B cell (primary cell): Measurements from ENCODE around the gene PARD3. TPM values are rescaled to one million over a fixed set of nuclear protein-coding genes. Genes with fewer than 3 reads are reported as not detected.

ENCODE experiments used
- ATAC-seq: fragments of 200-7000 bp; cut with Tn5 transposase; one replicate; pipeline ENCODE4 v1.10.0; 2021; ENCODE audit warnings: low read depth, mild to moderate bottlenecking, moderate number of reproducible peaks, moderate library complexity
- CTCF ChIA-PET: fragments of 350-600 bp; sonication (Branson Sonifier 250); formaldehyde crosslinking; loops from one replicate; lab custom pipeline; 2021; ENCODE audit warnings: antibody characterized with exemption, inconsistent platforms; lab: Charles Lee
- POLR2A ChIA-PET: fragments of 350-600 bp; sonication (Branson Sonifier 250); formaldehyde crosslinking; loops from one replicate; lab custom pipeline; 2021; ENCODE audit warnings: antibody characterized with exemption; lab: Charles Lee
- DNase-seq: peaks from one replicate; pipeline ENCODE4 v3.0.0; 2013
- H2AFZ ChIP-seq: 2 replicates; pipeline ENCODE4 v1.6.1; 2012; ENCODE audit warnings: mild to moderate bottlenecking, low read depth, low read length; ENCODE audit not compliant: insufficient read depth, poor library complexity, severe bottlenecking
- H3K27ac ChIP-seq, 2 donors: 1 replicate in 1 of 2; 2 replicates in 1 of 2; pipeline ENCODE4 v1.5.1; 2012 to 2013; ENCODE audit warnings: low read length in 2 of 2, mild to moderate bottlenecking in 2 of 2, moderate library complexity in 1 of 2
- H3K27me3 ChIP-seq, 4 experiments: fragments of 200-600 bp in 1 of 4; sonication (generic) in 1 of 4; replicated peaks in 1 of 4; 1 replicate in 2 of 4; 2 replicates in 2 of 4; pipeline versions ENCODE4 v1.6.1 to v1.7.0; 2013 to 2016; ENCODE audit warnings: low read length in 3 of 4, mild to moderate bottlenecking in 2 of 4, mixed read lengths in 1 of 4, moderate library complexity in 1 of 4; ENCODE audit not compliant: insufficient read depth in 4 of 4, control insufficient read depth in 3 of 4; ENCODE audit errors: control extremely low read depth in 1 of 4
- H3K36me3 ChIP-seq, 2 experiments: replicated peaks in 1 of 2; 1 replicate in 1 of 2; 2 replicates in 1 of 2; pipeline versions ENCODE4 v1.6.1 to v1.7.1; 2013; ENCODE audit warnings: low read length in 1 of 2; ENCODE audit not compliant: insufficient read depth in 2 of 2, control insufficient read depth in 1 of 2; ENCODE audit errors: control extremely low read depth in 1 of 2, extremely low read depth in 1 of 2
- H3K4me1 ChIP-seq, 2 donors: fragments of 200-600 bp in 1 of 2; sonication (generic) in 1 of 2; 1 replicate in 1 of 2; 2 replicates in 1 of 2; pipeline versions ENCODE4 v1.5.1 to v1.6.1; 2013 to 2017; ENCODE audit warnings: low read length in 2 of 2; ENCODE audit not compliant: control insufficient read depth in 2 of 2, insufficient read depth in 2 of 2
- H3K4me2 ChIP-seq: replicated peaks from 2 replicates; pipeline ENCODE3; 2012; ENCODE audit warnings: mild to moderate bottlenecking, low read depth, low read length; ENCODE audit not compliant: poor library complexity, severe bottlenecking
- H3K4me3 ChIP-seq, 5 experiments: fragments of 200-600 bp in 1 of 5; sonication (generic) in 1 of 5; 1 replicate in 3 of 5; 2 replicates in 2 of 5; pipeline versions ENCODE4 v1.5.1 to v1.7.0; 2011 to 2016; ENCODE audit warnings: low read length in 4 of 5, mild to moderate bottlenecking in 4 of 5, low read depth in 2 of 5, control low read depth in 1 of 5, moderate library complexity in 1 of 5; ENCODE audit not compliant: insufficient read depth in 1 of 5; ENCODE audit errors: control extremely low read depth in 1 of 5, extremely low read depth in 1 of 5
- H3K79me2 ChIP-seq: fragments of 200-600 bp; sonication (generic); one replicate; pipeline ENCODE4 v1.6.0; 2016; ENCODE audit warnings: low read length; ENCODE audit not compliant: control insufficient read depth, insufficient read depth
- H3K9ac ChIP-seq: fragments of 200-600 bp; sonication (generic); 2 replicates; pipeline ENCODE4 v1.6.1; 2017; ENCODE audit warnings: mild to moderate bottlenecking, low read length, moderate library complexity
- H3K9me3 ChIP-seq, 3 donors: one replicate each; pipeline versions ENCODE4 v1.6.1 to v1.7.1; 2013; ENCODE audit warnings: low read length in 2 of 3; ENCODE audit not compliant: control insufficient read depth in 2 of 3, insufficient read depth in 1 of 3; ENCODE audit errors: control extremely low read depth in 1 of 3
- H4K20me1 ChIP-seq: 2 replicates; pipeline ENCODE4 v1.6.0; 2012; ENCODE audit warnings: mild to moderate bottlenecking, low read length; ENCODE audit not compliant: insufficient read depth, control insufficient read depth, poor library complexity, severe bottlenecking
- H3K27ac Mint-ChIP-seq: one replicate; pipeline ENCODE4 v1.8.0; 2021; ENCODE audit warnings: mixed read lengths
- H3K27me3 Mint-ChIP-seq: one replicate; pipeline ENCODE4 v1.8.0; 2021; ENCODE audit warnings: mixed read lengths
- H3K4me1 Mint-ChIP-seq: one replicate; pipeline ENCODE4 v1.8.0; 2021; ENCODE audit warnings: mixed read lengths
- H3K4me3 Mint-ChIP-seq: one replicate; pipeline ENCODE4 v1.8.0; 2021; ENCODE audit warnings: mixed read lengths
- H3K9me3 Mint-ChIP-seq: one replicate; pipeline ENCODE4 v1.8.0; 2022; ENCODE audit warnings: mixed read lengths; ENCODE audit not compliant: insufficient read depth
- CTCF ChIP-seq: fragments of 200-600 bp; IDR thresholded peaks from one replicate; pipeline ENCODE4 v1.8.0; 2022; ENCODE audit warnings: antibody characterized with exemption, mild to moderate bottlenecking
- EZH2 ChIP-seq: IDR thresholded peaks from 2 replicates; pipeline ENCODE4 v1.6.1; 2012; ENCODE audit warnings: borderline replicate concordance, low read depth, mild to moderate bottlenecking, moderate library complexity, low read length; ENCODE audit not compliant: insufficient read depth, poor library complexity, severe bottlenecking
- WGBS: methylation state at CpG from one replicate; pipeline ENCODE4 v1.1.5; 2013; ENCODE audit warnings: missing lambda C conversion rate; ENCODE audit not compliant: insufficient coverage; 5-methylcytosine and 5-hydroxymethylcytosine counted together
- intact Hi-C: fragments of 100-400 bp; cut with micrococcal nuclease; formaldehyde crosslinking; loops from one replicate; pipeline ENCODE4 v1.10.0; 2022
- polyA plus RNA-seq: library from polyadenylated mRNA; depleted of rRNA; stranded (reverse); fragments of >200 nt; gene quantifications from 2 replicates; pipeline ENCODE4 v1.2.3, GENCODE V29; 2012
- total RNA-seq, 2 donors: library from RNA; stranded (reverse); fragments of 120-200 nt in 1 of 2; gene quantifications; 1 replicate in 1 of 2; 2 replicates in 1 of 2; pipeline versions ENCODE4 v1.2.3 to v1.2.4, GENCODE V29; 2013 to 2022

PARD3 gene
- total and polyA plus RNA-seq, 2 donors (not counting 1 experiment from before 2014, with no cell fraction given), result not detected

DNA sequence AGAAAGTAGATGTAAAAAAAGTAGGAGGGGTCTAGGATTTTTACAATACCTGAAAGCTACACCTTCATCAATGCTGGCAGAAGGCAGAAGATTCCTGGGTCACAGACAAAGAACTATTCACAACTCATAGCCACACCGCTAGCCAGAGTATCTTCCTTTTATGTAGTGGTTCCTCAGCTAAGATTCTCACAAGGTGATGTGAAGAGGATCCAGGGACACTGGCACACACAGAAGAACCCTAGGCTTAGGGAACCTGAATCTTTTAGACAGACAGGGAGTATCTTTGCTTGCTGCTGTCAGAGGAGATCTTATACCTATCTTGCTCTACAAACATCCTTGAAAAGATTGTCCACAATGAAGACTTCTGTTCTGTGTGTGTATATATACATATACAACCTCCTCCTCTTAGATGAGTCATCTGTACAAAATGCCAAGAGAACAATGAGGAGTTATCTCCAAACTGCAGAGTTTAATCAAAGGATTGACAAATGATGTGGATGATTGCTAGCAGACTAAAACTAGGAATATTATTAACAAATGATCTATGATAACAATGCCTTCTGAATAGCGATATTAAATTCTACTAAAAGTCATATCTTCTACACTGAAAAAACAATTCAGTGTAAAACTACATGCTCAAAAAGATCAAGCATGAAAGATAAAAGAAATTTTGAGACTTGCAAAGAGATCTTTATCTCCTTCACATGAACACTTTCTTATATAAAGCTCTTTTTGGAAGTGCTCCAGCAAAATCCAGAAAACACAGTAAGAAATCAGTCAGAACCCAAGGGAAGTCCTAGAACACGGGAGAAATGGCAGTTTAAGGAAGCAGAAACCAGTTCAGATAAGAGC lies 409.3 kb downstream of the PARD3 start:
- H3K4me1 Mint-ChIP-seq, result no peaks in the 10 kb centered on the region

More for the DNA sequence above, 409.3 kb downstream of the PARD3 start:
- Mint-ChIP-seq H3K27ac (no peak overlapping the region), H3K4me3 (no peak overlapping the region), H3K9me3 (no peaks in the 10 kb centered on the region), H3K27me3 (no peaks in the 10 kb centered on the region)
- H3K9me3 ChIP-seq, result no peaks in the 10 kb centered on the region
- intact Hi-C loops, result no loop called here
- DNase-seq (no peak), ATAC-seq (no peak)
- H3K4me2 ChIP-seq, result no peak overlapping the region
- no peak overlapping the region for H3K27ac ChIP-seq
- CTCF ChIA-PET, result no interaction called here
- POLR2A ChIA-PET, result no interaction called here
- H3K9ac ChIP-seq, result no peak overlapping the region
- H3K4me1 ChIP-seq, result no peaks in the 10 kb centered on the region
- no peaks in the 10 kb centered on the region for H4K20me1 ChIP-seq
- WGBS, result no CpG with 5 or more reads among the region's 3 CpGs
- no peaks in the 10 kb centered on the region for H3K79me2 ChIP-seq
- H3K4me3 ChIP-seq, result no peak overlapping the region
- H3K27me3 ChIP-seq, result no peaks in the 10 kb centered on the region
- no peaks in the 10 kb centered on the region for H3K36me3 ChIP-seq
- H2AFZ ChIP-seq, result no peak overlapping the region
- TF ChIP-seq CTCF (no peak), EZH2 (no peak)
